Measurements from ENCODE around the gene KIAA1755. TPM values are rescaled to one million over a fixed set of nuclear protein-coding genes. Genes with fewer than 3 reads are reported as not detected.

The KIAA1755 gene
- total RNA-seq, 1 experiment from 2014 or later = 0.17 TPM

- DNase-seq = no peak
- Histone ChIP-seq H3T11ph (ENCODE audit: low read length) (no peak overlapping the region), H2BK15ac (ENCODE audit: low read depth, low read length) (no peak overlapping the region), H3K9me3 (ENCODE audit: control insufficient read depth, low read depth, low read length) (no peaks in the 10 kb centered on the region), H3K27me3 (ENCODE audit: insufficient read depth, low read length) (no peaks in the 10 kb centered on the region), H2BK12ac (ENCODE audit: insufficient read length, low read depth, low read length) (no peak overlapping the region), H3K56ac (ENCODE audit: insufficient read length, low read depth, low read length) (no peak overlapping the region), H3K27ac (ENCODE audit: insufficient read length, low read depth, low read length) (no peak overlapping the region), H2BK20ac (ENCODE audit: low read depth, low read length, poor library complexity, severe bottlenecking) (no peak overlapping the region), H4K8ac (replicated peaks; ENCODE audit: insufficient read length, low read depth, low read length) (no peak overlapping the region), H4K5ac (ENCODE audit: insufficient read length, low read depth, low read length) (no peak overlapping the region), H4K20me1 (ENCODE audit: control insufficient read depth, insufficient read depth, insufficient read length) (no peaks in the 10 kb centered on the region), H2BK120ac (ENCODE audit: low read depth, low read length, poor library complexity, severe bottlenecking) (no peak overlapping the region), H4K91ac (ENCODE audit: insufficient read length, low read depth, low read length) (no peak overlapping the region), H3K4me2 (ENCODE audit: insufficient read depth, insufficient read length, low read length) (no peak overlapping the region), H2BK5ac (ENCODE audit: insufficient read length, low read length) (no peak overlapping the region), H3K9ac (ENCODE audit: extremely low read depth, insufficient read length, low read length) (no peak overlapping the region), H3K79me1 (ENCODE audit: insufficient read depth, low read depth, low read length, poor library complexity, severe bottlenecking) (no peaks in the 10 kb centered on the region), H2AFZ (ENCODE audit: low read length) (no peak overlapping the region), H3K4me1 (ENCODE audit: insufficient read depth, low read length) (no peaks in the 10 kb centered on the region), H3K4ac (ENCODE audit: low read depth, low read length) (no peak overlapping the region), H3K23me2 (ENCODE audit: insufficient read length, low read depth, low read length, poor library complexity, severe bottlenecking) (peaks cover 4% of the 10 kb centered on the region), H3K18ac (ENCODE audit: insufficient read length, low read depth, low read length) (no peak overlapping the region), H3K79me2 (ENCODE audit: insufficient read depth, low read length) (no peaks in the 10 kb centered on the region), H3K23ac (ENCODE audit: insufficient read length, low read depth, low read length) (no peak overlapping the region), H3K14ac (ENCODE audit: insufficient read depth, low read length) (no peak overlapping the region), H2AK5ac (ENCODE audit: insufficient read length, low read length) (no peak overlapping the region)
- TF ChIP-seq CTCF (conservative IDR thresholded peaks at IDR 0.05) = no peak
- Mint-ChIP-seq H3K4me3 (no peak overlapping the region), H3K4me1 (peaks cover 4 to 12% of the 10 kb centered on the region in 2 experiments; a peak in 3 of 4 replicates), H3K27me3 (ENCODE audit: low read depth) (peaks cover 9% of the 10 kb centered on the region), H3K27ac (no peak overlapping the region), H3K36me3 (ENCODE audit: insufficient read depth in 1 of 3, low read depth in 3 of 3) (no peaks in the 10 kb centered on the region), H3K9me3 (peaks cover 0 to 2% of the 10 kb centered on the region in 2 experiments; a peak in 1 of 5 replicates)
- WGBS (ENCODE audit: extremely low coverage, insufficient read length, low lambda C conversion rate) = no CpG with 5 or more reads among the region's 14 CpGs
These were observed 99.1 kb downstream of the KIAA1755 start for GRCh38 chr20:38161412-38161774.

Other genes starting within 250 kb of the KIAA1755 start
- 37.4 and 38.3 TPM in 2 replicates for gene TTI1, start 227.3 kb downstream of the KIAA1755 start, total RNA-seq (2021)
- gene RPRD1B, start 227.0 kb downstream of the KIAA1755 start, total RNA-seq (2021) = 33.4 and 34.3 TPM in 2 replicates
- gene TGM2, start 95.5 kb downstream of the KIAA1755 start, total RNA-seq (2021) = 1.1 and 1.4 TPM in 2 replicates
- gene BPI, start 43.4 kb upstream of the KIAA1755 start, total RNA-seq (2021) = not detected in 2 replicates
- gene LBP, start 85.7 kb upstream of the KIAA1755 start, total RNA-seq (2021) = 0.35 and 0.52 TPM in 2 replicates
- gene SNHG17, start 174.6 kb upstream of the KIAA1755 start, total RNA-seq (2021) = 70.1 and 74.8 TPM in 2 replicates
- 28.5 TPM in 2 replicates for gene RALGAPB, start 212.1 kb upstream of the KIAA1755 start, total RNA-seq (2021)

Data from H9 (cell line).